ENCODE data around the gene CCNG2.

Gene CCNG2

DNA sequence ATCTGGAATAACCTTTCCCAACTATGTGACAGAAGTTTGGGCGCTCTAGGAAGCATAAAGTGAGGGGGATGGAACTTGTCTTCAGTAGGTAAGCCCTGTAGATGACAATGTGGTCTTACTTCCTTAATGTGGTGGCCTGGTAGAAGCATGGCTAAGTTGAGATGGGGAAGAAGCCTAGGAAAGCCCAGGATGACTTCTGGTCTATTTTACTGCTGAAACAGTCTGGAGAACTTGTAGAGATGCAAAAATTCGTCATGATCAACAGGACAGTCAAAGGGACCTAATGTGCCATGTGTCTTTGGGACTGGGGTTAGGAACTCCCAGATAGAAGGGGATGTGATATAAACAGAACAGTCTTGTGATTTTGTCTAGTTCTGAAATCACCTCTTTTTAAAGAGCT is 40.8 kb downstream of the CCNG2 start:
- Histone ChIP-seq H3K4me2 (ENCODE audit: low read depth, low read length, poor library complexity, severe bottlenecking) (no peak overlapping the region), H3K9me3 (ENCODE audit: insufficient read depth, low read length) (no peaks in the 10 kb centered on the region), H2AFZ (ENCODE audit: low read depth, low read length, severe bottlenecking) (no peak overlapping the region), H3K9ac (ENCODE audit: low read length) (no peak overlapping the region), H3K4me3 (ENCODE audit: insufficient read depth, low read length, poor library complexity, severe bottlenecking) (no peak overlapping the region), H3K27ac (ENCODE audit: low read depth, low read length) (no peak overlapping the region), H3F3A (ENCODE audit: insufficient read depth) (peaks cover 11% of the 10 kb centered on the region), H3K27me3 (ENCODE audit: low read length) (no peaks in the 10 kb centered on the region), H3K9me2 (replicated peaks; ENCODE audit: insufficient read depth, low read length) (no peaks in the 10 kb centered on the region), H3K79me2 (ENCODE audit: insufficient read depth, low read length) (no peaks in the 10 kb centered on the region), H3K36me3 (ENCODE audit: low read length) (no peaks in the 10 kb centered on the region), H4K20me1 (ENCODE audit: low read depth, low read length) (no peaks in the 10 kb centered on the region)
- no peak for TF ChIP-seq EZH2phosphoT487 (conservative IDR thresholded peaks at IDR 0.05; ENCODE audit: low read length)
- TF ChIP-seq, protein P1, sequence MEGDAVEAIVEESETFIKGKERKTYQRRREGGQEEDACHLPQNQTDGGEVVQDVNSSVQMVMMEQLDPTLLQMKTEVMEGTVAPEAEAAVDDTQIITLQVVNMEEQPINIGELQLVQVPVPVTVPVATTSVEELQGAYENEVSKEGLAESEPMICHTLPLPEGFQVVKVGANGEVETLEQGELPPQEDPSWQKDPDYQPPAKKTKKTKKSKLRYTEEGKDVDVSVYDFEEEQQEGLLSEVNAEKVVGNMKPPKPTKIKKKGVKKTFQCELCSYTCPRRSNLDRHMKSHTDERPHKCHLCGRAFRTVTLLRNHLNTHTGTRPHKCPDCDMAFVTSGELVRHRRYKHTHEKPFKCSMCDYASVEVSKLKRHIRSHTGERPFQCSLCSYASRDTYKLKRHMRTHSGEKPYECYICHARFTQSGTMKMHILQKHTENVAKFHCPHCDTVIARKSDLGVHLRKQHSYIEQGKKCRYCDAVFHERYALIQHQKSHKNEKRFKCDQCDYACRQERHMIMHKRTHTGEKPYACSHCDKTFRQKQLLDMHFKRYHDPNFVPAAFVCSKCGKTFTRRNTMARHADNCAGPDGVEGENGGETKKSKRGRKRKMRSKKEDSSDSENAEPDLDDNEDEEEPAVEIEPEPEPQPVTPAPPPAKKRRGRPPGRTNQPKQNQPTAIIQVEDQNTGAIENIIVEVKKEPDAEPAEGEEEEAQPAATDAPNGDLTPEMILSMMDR (IDR thresholded peaks at IDR 0.05; ENCODE audit: insufficient read depth, low read length, poor library complexity, severe bottlenecking), result no peak

DNA sequence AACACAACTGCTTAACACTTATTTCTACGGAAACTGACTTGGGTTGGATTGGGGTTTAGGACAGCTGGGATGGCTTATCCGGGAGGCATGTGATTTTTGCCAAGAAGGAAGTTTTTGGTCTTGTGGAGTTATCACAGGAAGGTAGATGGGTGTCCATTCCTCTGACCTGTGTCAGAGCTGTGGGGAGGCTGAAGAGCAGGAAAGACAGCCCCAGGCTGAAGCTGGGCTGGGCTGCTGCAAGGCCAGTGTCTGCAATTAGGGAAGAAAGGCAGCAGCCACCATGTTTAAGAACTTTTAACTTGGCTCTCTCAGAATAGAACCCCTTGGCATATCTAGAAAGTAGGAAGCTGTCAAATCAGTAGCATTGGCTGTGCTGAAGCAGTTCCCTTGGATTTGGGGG is 42.3 kb downstream of the CCNG2 start:
- H3K4me3 ChIP-seq (ENCODE audit: insufficient read depth, low read length, poor library complexity, severe bottlenecking), result no peak overlapping the region

DNA sequence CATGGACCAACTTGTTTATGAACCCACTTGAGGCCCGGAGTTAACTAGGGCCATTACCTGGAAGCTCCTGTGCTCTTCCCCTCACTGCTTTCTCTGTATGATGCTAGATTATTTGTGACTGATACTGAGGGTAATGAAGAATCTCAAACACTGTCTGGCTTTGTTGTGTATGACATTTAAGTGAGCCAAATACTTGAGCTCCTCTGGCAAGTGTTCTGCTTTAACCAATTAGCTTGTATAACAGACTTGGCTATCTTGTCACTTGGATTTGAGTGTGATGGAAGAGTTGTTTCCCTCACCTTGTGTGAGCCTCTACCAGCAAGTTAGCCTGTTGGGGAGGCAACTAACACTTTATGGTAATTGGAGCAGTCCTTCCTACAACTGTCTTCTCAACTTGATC is 42.7 kb downstream of the CCNG2 start:
- Histone ChIP-seq H3K79me2 (ENCODE audit: insufficient read depth, low read length) (no peaks in the 10 kb centered on the region), H3K27me3 (ENCODE audit: low read length) (no peaks in the 10 kb centered on the region), H2AFZ (ENCODE audit: low read depth, low read length, severe bottlenecking) (no peak overlapping the region), H3K9me3 (ENCODE audit: insufficient read depth, low read length) (no peaks in the 10 kb centered on the region), H3F3A (ENCODE audit: insufficient read depth) (no peaks in the 10 kb centered on the region), H3K9me2 (replicated peaks; ENCODE audit: insufficient read depth, low read length) (no peaks in the 10 kb centered on the region), H3K27ac (ENCODE audit: low read depth, low read length) (no peak overlapping the region), H4K20me1 (ENCODE audit: low read depth, low read length) (no peaks in the 10 kb centered on the region), H3K4me2 (ENCODE audit: low read depth, low read length, poor library complexity, severe bottlenecking) (no peak overlapping the region), H3K9ac (ENCODE audit: low read length) (no peak overlapping the region), H3K36me3 (ENCODE audit: low read length) (no peaks in the 10 kb centered on the region), H3K4me3 (ENCODE audit: insufficient read depth, low read length, poor library complexity, severe bottlenecking) (no peak overlapping the region)
- no peak for TF ChIP-seq EZH2phosphoT487 (conservative IDR thresholded peaks at IDR 0.05; ENCODE audit: low read length)
- TF ChIP-seq, protein P1 (IDR thresholded peaks at IDR 0.05; ENCODE audit: insufficient read depth, low read length, poor library complexity, severe bottlenecking), result no peak

More for the DNA sequence above, 42.3 kb downstream of the CCNG2 start:
- H3K79me2 ChIP-seq (ENCODE audit: insufficient read depth, low read length), result no peaks in the 10 kb centered on the region
- H3K4me2 ChIP-seq (ENCODE audit: low read depth, low read length, poor library complexity, severe bottlenecking), result no peak overlapping the region
- no peak overlapping the region for H3K9ac ChIP-seq (ENCODE audit: low read length)
- H3K36me3 ChIP-seq (ENCODE audit: low read length), result no peaks in the 10 kb centered on the region
- H3K9me3 ChIP-seq (ENCODE audit: insufficient read depth, low read length), result no peaks in the 10 kb centered on the region
- H3K27me3 ChIP-seq (ENCODE audit: low read length), result no peaks in the 10 kb centered on the region
- H3F3A ChIP-seq (ENCODE audit: insufficient read depth), result 0 out of 2 replicates have a peak, but pooled peaks cover 1% of the 10 kb centered on the region
- H3K9me2 ChIP-seq (replicated peaks; ENCODE audit: insufficient read depth, low read length), result no peaks in the 10 kb centered on the region
- no peak overlapping the region for H2AFZ ChIP-seq (ENCODE audit: low read depth, low read length, severe bottlenecking)
- H3K27ac ChIP-seq (ENCODE audit: low read depth, low read length), result no peak overlapping the region
- no peaks in the 10 kb centered on the region for H4K20me1 ChIP-seq (ENCODE audit: low read depth, low read length)
- TF ChIP-seq, protein P1 (IDR thresholded peaks at IDR 0.05; ENCODE audit: insufficient read depth, low read length, poor library complexity, severe bottlenecking), result no peak
- no peak for TF ChIP-seq EZH2phosphoT487 (conservative IDR thresholded peaks at IDR 0.05; ENCODE audit: low read length)
